Skin epidermis (tissue), 12 donors: ENCODE measurements around the gene THBS4.
A peak's percentile ranks its signal among the peaks of the same experiment; 100 is the strongest.

Experiments
- H3K27ac ChIP-seq, 21 experiments: fragments of 200-600 bp; sonication (generic) in 11 of 21; one replicate each; pipeline ENCODE4 v1.5.0; 2020; ENCODE audit warnings: mild to moderate bottlenecking in 3 of 21, inconsistent platforms in 2 of 21, moderate library complexity in 2 of 21
- H3K4me3 ChIP-seq, 7 experiments: fragments of 200-600 bp; sonication (generic) in 2 of 7; one replicate each; pipeline ENCODE4 v1.5.0; 2020; ENCODE audit warnings: inconsistent platforms in 2 of 7, mild to moderate bottlenecking in 2 of 7, moderate library complexity in 1 of 7

THBS4 gene

DNA sequence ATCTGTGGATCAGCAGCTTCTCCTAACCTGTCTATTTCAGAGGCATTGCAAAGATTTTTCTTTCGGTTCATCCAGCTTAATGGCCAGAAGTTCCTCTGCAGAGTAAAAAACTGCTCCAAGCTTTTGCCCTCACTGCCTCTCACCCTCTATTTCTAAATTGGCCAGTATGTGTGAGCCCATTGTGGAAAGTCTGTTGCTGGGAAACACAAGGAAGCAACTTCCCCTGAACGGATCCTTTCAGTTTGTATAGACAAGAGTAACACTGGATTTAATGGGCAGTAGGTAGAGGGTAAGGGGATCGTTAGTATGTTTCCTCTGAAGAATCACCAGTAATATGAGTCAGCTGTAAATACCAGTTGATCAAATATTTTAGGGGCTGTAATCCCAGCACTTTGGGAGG is 7.2 kb downstream of the THBS4 start:
- no peak overlapping the region for H3K4me3 ChIP-seq
- no peak overlapping the region for H3K27ac ChIP-seq

DNA sequence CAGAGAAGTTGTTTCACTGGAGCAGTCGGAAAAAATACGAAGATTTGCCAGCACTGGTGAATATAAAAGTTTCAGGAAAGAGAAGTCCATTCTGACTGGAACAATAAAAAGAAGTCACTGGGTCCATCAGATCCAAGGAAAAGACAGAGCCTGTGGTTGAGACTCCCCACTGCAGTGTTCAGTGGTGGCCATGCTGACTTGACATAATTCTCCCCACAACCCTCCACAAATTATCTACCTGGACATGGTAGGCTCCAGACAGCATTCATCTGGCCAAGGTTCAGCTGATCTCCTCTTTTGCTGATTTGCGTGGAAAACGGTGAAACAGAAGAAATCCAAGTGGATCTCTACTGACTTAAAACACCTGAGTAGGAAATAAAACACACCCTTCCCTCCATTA is 8.0 kb downstream of the THBS4 start:
- no peak overlapping the region for H3K4me3 ChIP-seq
- H3K27ac ChIP-seq = no peak overlapping the region

DNA sequence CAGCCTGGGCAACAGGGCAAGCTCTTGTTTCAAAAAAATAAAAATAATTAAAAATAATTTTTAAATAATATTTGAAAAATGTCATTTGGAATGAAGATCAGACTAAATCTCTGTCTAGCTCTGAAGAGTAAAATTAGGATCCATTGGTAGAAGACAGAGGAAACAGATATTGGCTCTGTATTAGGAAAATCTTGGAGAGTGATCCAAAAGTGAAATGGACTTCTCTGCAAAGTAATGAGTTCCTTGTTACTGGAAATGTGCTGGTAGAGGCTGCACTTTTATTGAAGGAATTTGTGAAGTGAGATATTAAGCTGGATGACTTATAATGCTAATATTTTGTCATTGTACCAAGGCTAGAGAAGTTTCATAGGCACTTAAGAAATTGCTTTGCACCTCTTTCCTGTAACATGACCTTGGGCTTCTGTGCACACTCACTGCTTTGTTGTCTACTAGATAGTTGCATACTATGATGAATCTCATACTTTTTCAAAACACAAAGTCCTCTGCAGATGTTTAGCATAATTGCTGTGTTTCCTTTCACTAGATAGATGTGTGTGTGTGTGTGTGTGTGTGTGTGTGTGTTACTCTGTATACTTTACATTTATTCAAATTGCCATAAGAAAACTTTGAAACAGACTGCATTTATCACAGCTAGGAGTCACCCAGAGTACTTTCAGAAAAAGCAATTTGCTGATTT is 13.1 kb downstream of the THBS4 start:
- H3K27ac ChIP-seq = no peak overlapping the region
- no peak overlapping the region for H3K4me3 ChIP-seq

DNA sequence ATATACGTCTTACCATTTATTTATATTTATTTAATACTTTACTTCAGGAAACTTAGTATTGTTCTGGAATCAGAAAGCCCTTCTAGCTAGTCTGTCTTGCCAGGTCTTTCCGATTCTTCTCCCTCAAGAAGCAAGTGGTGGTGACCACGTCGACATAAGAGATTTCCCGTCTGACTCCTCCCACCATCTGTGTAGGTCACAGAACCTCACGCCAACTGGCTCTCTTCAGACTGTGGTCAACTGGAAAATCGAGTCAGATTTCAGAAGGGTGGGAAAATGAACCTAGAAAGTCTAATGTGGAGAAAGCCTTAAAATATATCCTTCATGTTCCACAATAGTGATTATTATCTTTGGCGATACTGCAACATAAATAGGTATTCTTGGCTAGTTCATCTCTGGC is 17.3 kb downstream of the THBS4 start:
- H3K27ac ChIP-seq = no peak overlapping the region
- H3K4me3 ChIP-seq = no peak overlapping the region

DNA sequence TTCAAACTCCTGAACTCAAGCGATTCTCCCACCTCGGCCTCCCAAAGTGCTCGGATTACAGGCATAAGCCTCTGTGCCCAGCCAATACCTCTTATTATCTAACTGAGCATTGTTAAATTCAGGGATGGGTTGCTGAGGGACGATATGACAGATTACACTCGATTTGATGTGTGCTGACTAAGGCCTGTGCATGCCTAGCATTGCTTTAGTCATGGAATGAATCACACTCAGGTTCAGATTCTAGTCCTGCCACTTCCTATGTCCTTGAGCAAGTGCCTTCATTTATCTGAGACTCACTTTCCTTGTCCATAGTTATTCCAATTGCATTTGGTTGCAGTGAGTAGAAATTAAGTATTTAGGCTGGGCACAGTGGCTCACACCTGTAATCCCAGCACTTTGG is 19.5 kb downstream of the THBS4 start:
- no peak overlapping the region for H3K27ac ChIP-seq

DNA sequence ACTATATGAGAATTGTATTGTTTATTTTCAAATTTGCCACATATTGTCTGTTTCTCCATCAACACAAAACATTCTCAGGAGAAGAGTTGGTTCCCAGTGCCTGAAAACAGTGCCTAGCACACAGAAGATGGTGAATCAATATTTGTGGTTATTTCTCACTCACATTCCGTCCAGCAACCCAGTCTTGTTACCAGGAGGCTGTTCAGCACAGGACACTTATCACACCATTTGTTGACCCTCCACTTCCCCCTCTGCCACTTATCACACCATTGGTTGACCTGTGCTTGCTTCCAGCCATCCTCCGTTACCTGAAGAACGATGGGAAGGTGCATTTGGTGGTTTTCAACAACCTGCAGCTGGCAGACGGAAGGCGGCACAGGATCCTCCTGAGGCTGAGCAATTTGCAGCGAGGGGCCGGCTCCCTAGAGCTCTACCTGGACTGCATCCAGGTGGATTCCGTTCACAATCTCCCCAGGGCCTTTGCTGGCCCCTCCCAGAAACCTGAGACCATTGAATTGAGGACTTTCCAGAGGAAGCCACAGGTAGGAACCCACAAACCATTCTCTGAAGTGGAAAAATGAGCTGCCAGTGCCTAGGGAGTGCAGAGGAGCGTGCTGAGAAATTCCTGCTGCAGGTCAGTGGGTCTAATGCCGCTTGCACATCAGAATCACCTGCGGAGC is 20.5 kb downstream of the THBS4 start:
- H3K4me3 ChIP-seq = no peak overlapping the region
- no peak overlapping the region for H3K27ac ChIP-seq

More for the DNA sequence above, 19.5 kb downstream of the THBS4 start:
- H3K4me3 ChIP-seq = no peak overlapping the region

DNA sequence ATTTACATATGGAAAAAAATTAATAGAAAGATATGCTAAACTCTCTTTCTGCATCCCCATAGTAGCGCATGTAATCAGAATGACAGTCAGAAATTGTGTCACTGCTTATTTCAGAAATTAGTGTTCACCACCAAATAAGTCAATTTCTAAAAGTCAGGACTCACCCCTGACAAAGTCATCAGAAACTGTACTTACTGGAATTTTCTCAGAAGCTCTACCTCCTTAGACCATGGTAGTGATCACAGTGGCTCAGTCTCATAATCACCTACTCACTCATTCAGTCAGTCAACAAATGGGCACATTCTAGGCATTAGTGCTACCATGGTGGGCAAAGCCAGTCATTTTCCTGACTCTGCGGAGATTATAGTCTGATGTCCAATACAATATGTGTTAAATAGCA is 22.0 kb downstream of the THBS4 start:
- H3K4me3 ChIP-seq = no peak overlapping the region
- no peak overlapping the region for H3K27ac ChIP-seq

DNA sequence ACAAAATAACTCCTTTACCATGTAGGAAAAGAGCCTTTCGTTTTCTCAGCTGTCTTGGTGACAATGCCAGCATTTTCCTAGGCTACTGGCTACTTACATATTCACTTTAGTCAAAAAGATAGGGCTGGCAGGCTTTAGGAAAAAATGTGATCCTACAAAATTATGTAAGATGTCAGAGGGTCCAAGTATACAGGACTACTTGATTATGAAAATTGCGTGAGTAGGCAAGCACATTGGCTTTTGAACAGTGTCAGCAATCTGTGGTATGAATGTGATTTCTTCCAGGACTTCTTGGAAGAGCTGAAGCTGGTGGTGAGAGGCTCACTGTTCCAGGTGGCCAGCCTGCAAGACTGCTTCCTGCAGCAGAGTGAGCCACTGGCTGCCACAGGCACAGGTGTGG is 22.8 kb downstream of the THBS4 start:
- Histone ChIP-seq H3K27ac (no peak overlapping the region), H3K4me3 (no peak overlapping the region)

DNA sequence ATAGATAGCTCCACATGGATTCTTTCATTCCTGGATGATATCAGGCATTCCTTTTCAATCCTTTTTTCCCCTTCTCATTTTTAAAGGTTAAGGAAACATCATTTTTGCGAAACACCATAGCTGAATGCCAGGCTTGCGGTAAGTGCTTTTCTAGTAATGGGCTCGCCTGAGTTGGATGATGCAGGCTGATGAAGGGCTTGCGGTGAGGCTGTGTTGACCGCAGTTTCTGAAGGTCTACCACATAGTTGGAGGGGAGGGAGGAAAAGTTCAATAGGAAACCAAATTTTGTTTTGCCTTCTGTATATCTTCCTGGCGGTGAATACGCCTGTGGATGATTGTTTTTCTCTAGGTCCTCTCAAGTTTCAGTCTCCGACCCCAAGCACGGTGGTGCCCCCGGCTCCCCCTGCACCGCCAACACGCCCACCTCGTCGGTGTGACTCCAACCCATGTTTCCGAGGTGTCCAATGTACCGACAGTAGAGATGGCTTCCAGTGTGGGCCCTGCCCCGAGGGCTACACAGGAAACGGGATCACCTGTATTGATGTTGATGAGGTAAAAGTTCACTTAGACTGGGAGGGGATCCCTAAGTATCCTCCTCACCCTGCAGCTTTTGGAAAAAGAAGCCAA is 24.3 kb downstream of the THBS4 start:
- H3K4me3 ChIP-seq = no peak overlapping the region
- H3K27ac ChIP-seq = no peak overlapping the region

DNA sequence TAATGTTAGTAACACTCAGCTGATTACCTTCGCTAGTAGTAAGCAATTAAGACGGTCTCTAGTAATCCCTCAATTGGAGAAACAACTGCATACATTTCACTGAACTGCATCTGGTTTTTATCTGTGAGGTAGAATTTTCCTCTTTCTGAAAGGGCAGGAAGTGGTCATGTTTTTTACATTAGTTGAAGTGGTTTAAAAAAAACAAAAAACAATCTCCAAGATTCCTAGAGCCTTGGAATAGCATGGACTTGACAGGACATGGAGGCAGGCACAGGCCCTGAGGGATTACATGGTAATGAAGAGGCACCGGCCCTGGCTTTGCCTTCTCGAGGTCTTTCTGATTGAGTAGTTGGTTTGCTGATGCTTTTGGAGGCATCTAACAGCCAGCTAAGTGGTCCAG is 25.8 kb downstream of the THBS4 start:
- Histone ChIP-seq H3K27ac (no peak overlapping the region), H3K4me3 (no peak overlapping the region)

DNA sequence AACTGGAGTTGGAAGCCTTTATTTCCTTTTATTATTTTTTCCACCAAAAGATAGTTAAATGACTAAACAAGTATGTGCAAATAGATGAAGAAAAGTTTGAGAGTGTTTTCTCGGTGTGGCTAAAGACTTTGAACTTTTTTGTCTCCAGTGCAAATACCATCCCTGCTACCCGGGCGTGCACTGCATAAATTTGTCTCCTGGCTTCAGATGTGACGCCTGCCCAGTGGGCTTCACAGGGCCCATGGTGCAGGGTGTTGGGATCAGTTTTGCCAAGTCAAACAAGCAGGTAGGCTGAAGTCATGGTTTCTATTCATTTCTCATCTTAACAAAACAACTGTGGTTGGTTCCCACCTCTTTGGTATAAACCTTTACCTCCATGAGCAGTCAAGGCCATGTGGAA is 26.4 kb downstream of the THBS4 start:
- Histone ChIP-seq H3K27ac (no peak overlapping the region), H3K4me3 (no peak overlapping the region)

DNA sequence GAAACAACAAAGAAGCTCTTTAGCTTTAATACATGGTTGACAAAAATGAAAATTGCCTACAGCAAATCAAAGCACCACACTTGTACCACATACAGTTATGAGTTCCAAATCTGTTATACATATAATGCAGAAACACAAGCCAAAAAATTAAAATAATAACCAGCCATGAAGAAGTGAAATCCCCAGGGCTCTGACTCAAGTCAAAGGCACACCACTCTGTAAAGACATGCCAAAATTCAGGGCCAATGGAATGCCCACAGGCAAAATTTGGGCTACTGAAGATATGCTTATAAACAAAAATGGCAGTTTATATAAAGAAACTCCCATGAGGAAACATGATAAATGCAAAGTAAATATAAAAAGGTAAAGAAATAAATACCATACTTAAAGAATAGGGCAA is 29.0 kb downstream of the THBS4 start:
- Histone ChIP-seq H3K27ac (no peak overlapping the region), H3K4me3 (no peak overlapping the region)

DNA sequence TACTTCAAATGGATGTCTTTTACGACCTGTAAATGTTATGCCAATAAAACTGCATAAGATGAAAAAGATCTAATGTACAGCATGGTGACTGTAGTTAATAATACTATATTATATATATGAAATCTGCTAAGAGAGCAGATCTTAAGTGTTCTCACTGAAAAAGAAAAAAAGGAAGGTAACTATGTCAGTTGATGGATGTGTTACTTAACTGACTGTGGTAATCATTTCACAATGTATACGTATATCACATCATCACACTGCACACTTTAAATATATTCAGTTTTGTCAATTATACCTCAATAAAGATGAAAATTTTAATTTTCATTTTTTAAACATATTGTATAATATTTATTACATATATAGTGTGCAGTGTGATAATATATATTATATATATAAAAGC is 31.9 kb downstream of the THBS4 start:
- H3K27ac ChIP-seq = no peak overlapping the region
- no peak overlapping the region for H3K4me3 ChIP-seq

DNA sequence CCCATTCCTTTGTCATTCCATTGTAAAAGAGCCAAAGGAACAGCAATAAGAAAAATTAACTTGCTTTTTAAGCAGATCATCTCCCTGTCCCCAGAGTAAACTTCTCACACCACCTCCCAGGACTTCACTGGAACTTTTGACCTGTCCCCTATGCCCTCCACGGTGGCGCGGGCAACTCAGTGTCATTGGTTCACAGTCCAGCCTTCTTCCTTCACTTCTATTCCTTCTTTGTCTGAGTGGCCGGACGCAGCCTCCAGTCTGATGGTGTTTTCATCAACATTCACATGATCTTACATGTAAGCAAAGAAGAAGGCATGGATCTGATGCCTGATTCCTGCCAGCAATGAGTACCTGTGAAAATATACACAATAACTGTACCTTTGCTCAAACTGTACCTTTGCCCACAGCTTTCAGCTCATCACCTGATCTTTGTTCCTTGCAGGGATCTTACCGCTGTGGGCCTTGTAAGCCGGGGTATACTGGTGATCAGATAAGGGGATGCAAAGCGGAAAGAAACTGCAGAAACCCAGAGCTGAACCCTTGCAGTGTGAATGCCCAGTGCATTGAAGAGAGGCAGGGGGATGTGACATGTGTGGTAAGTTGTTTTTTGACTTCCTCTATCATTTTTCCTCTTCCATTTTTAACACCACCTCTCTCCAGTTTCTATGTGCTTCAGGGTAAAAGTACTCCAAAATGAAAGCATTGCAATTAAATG is 32.5 kb downstream of the THBS4 start:
- Histone ChIP-seq H3K27ac (no peak overlapping the region), H3K4me3 (no peak overlapping the region)

DNA sequence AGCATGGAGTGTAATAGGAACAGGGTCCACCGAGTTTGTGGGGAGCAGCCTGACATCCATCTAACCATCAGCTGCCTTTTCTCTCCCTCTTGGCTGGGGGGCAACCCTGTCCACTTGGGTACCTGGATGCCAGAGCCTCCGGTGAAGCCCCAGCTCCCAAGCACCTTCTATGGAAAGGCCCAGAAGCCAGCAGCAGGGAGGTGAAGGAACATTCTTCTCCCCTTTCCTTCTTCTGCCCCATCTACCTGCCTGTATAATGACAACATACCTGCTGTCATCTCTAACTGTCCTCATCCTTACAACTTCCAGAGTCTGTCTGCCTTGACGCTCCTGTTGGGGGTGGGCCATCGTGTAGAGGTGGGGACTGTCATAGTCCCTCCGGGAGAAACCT is 33.1 kb downstream of the THBS4 start:
- H3K4me3 ChIP-seq = no peak overlapping the region
- H3K27ac ChIP-seq = no peak overlapping the region

DNA sequence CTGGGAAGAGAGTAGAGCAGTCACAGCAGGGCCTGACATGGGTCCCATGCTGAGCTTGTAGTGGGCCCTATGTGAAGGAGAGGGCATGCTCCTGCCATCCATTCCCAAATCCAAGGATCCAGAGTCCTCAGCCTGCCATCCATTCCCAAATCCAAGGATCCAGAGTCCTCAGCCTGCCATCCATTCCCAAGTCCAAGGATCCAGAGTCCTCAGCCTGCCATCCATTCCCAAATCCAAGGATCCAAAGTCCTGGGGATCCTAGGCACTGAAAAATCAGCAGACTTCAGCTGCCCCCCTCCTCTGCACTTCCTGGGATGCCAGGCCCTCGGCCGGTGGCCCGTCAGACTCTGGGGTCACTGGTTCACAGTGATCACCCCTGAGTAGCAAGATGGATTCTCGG is 33.6 kb downstream of the THBS4 start:
- Histone ChIP-seq H3K27ac (peak overlapping the region in 1 of 21 experiments; percentile 59), H3K4me3 (no peak overlapping the region)

DNA sequence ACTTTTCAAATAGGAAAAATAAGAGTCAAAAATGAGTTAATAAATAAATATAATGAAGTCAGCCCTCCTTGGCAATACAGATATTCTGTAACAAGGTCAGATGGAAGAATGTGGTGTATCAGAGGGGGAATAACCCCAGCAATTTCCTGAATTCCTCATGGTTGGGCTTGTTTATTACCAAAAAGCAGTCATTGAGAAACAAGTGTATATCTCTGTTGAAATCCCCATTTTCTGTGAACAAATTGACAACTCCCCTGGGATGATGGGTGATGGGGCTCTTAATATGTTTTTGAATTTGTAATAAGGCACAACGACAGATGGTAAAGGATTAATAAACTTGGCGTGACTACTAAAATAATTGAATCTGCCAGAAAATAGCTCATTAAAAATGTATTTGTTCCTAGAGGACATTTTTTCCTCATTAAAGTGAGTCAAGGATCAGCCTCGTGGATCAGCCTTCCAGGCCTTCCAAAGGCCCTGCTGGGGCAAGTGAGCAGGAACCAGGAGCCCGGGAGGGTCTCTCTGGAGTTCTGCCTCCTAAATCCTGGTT is 34.2 kb downstream of the THBS4 start:
- Histone ChIP-seq H3K4me3 (no peak overlapping the region), H3K27ac (peak overlapping the region in 2 of 21 experiments; percentile 62 to 71)

DNA sequence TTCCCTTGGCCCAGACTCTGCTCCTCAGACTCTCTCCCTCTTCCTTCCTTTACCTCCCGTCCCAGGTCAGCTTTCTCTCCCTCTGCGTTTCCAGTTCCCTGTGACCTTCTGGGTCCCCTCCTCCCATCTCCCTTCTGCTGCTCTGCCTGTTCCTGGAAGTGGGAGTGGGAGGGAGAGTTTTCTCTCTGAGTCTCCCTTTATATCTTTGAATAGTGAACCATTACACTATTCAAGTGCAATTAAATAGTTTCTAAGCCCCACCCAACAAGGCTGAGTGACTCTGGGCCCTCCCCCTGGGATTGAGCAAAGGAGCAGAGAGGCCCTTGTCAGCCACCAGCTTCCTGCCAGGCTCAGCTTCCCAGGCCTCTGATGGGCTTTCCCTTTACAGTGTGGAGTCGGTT is 34.8 kb downstream of the THBS4 start:
- Histone ChIP-seq H3K27ac (peak overlapping the region in 3 of 21 experiments; percentile 14 to 71 (median 62)), H3K4me3 (no peak overlapping the region)

DNA sequence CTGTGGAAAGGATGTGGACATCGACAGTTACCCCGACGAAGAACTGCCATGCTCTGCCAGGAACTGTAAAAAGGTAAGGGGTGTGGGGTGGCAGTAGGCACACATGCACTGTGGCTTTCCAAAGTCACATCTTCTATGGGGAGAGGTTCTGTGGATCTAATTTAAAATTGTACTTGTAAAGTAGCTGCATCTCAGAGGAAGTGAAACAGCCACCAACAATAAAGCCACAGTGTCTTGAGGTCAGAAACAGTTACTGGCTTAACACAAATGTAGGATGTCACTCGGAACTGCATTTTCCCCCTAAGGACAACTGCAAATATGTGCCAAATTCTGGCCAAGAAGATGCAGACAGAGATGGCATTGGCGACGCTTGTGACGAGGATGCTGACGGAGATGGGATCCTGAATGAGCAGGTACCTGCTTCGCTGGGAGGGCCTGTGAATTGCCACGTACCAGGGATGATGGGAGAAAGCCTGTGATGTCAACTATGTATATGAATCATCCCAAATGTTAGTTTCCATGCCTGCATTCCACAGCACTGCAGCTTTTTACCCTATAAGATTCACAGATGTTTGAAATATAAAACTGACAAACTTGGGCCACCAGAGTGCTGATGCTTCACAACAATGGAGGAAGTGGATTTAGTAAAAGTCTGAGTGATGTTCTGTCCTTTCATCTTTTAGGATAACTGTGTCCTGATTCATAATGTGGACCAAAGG is 35.3 kb downstream of the THBS4 start:
- Histone ChIP-seq H3K27ac (peak overlapping the region in 2 of 21 experiments; percentile 14 to 71), H3K4me3 (no peak overlapping the region)

DNA sequence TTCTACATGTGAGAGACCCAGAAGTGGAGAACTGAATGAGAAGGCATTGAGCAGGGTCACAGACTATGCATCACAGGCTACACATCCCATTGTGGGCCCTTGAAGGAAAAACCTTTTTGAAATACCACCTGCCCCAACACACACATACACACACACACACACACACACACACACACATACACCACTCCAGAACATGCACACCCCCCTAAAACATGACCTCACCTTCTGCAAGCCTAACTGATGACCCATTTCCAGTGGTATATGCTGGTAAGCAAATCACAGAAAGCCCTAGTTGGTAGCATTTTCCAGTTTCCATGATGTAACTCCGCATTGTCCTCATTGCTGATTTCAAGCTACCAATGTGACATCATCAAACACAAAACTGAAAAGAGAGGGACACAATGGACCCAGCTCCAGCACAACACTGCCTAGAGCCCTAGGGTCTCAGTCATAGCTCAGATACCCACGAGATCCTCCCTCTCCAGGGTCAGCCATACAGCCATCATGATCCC is 36.4 kb downstream of the THBS4 start:
- H3K4me3 ChIP-seq = no peak overlapping the region
- H3K27ac ChIP-seq = no peak overlapping the region
